Neutrophil (primary cell): ENCODE measurements around the gene POU6F2.

Experiments
- H3K27ac ChIP-seq: fragments of 200-600 bp; sonication (generic); 2 replicates; pipeline ENCODE4 v1.5.1; 2016; ENCODE audit warnings: mild to moderate bottlenecking, moderate library complexity
- H3K27me3 ChIP-seq: fragments of 200-600 bp; sonication (generic); 2 replicates; pipeline ENCODE4 v1.6.0; 2016; ENCODE audit warnings: mild to moderate bottlenecking
- H3K36me3 ChIP-seq: fragments of 200-600 bp; sonication (generic); 2 replicates; pipeline ENCODE4 v1.5.1; 2017
- H3K4me1 ChIP-seq, 2 experiments: fragments of 200-600 bp in 1 of 2; sonication (generic) in 1 of 2; 1 replicate in 1 of 2; 2 replicates in 1 of 2; pipeline versions ENCODE4 v1.5.1 to v1.6.1; 2013 to 2016; ENCODE audit warnings: low read depth in 1 of 2, low read length in 1 of 2, mild to moderate bottlenecking in 1 of 2, moderate library complexity in 1 of 2; ENCODE audit not compliant: control insufficient read depth in 1 of 2, insufficient read depth in 1 of 2
- H3K4me3 ChIP-seq, 2 experiments: fragments of 200-600 bp in 1 of 2; sonication (generic) in 1 of 2; 1 replicate in 1 of 2; 2 replicates in 1 of 2; pipeline ENCODE4 v1.5.1; 2013 to 2016; ENCODE audit warnings: low read depth in 1 of 2, low read length in 1 of 2, mild to moderate bottlenecking in 1 of 2, moderate library complexity in 1 of 2
- H3K9me3 ChIP-seq: fragments of 200-600 bp; sonication (generic); 2 replicates; pipeline ENCODE4 v1.5.1; 2016
- TF ChIP-seq, protein P1 (sequence below): fragments of 200-600 bp; sonication (generic); IDR thresholded peaks from 2 replicates; pipeline ENCODE4 v1.5.1; 2016; ENCODE audit warnings: antibody characterized with exemption

POU6F2 gene

DNA sequence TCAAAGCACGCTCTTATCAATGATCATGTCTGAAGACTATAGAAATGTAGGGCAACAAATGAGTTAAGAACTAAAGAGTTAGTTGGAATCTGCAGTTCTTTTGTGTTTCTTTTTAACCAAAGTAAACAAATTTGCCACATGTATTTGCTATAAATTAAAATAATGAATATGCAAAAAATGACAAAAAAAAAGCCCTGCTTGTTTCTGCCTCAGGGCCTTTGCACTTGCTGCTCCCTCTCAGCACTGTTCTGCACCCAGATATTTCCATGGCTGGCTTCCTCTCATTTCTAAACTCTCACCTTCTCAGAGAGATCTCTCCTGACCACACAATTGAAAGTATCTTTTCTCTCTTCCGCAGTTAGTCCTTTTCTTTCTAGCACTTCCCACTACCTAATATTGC lies 406.7 kb downstream of the POU6F2 start:
- TF ChIP-seq, protein P1, sequence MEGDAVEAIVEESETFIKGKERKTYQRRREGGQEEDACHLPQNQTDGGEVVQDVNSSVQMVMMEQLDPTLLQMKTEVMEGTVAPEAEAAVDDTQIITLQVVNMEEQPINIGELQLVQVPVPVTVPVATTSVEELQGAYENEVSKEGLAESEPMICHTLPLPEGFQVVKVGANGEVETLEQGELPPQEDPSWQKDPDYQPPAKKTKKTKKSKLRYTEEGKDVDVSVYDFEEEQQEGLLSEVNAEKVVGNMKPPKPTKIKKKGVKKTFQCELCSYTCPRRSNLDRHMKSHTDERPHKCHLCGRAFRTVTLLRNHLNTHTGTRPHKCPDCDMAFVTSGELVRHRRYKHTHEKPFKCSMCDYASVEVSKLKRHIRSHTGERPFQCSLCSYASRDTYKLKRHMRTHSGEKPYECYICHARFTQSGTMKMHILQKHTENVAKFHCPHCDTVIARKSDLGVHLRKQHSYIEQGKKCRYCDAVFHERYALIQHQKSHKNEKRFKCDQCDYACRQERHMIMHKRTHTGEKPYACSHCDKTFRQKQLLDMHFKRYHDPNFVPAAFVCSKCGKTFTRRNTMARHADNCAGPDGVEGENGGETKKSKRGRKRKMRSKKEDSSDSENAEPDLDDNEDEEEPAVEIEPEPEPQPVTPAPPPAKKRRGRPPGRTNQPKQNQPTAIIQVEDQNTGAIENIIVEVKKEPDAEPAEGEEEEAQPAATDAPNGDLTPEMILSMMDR, result no peak
- H3K4me3 ChIP-seq, result no peak overlapping the region
- H3K27me3 ChIP-seq, result no peaks in the 10 kb centered on the region
- no peaks in the 10 kb centered on the region for H3K36me3 ChIP-seq
- no peak overlapping the region for H3K27ac ChIP-seq
- H3K9me3 ChIP-seq, result no peaks in the 10 kb centered on the region
- H3K4me1 ChIP-seq, result no peaks in the 10 kb centered on the region

DNA sequence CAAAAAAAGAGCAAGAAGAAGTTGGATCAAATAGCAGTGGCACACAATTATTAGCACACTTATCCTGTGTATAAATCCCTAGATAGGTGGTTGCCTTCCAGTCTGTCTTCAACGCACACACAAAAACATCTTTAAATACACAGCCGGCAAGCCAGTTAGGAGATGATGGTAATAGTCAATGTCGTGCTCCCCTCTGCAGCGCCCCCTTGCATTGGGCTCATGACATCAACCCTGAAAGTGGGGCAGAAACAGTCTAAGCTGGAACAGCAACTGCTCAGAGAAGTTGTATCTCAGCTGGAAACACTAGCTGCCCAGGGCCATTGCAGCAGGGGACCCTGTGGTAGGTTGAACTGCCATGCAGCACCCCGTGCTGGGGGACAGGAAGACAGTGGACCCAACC lies 409.0 kb downstream of the POU6F2 start:
- Histone ChIP-seq H3K4me3 (no peak overlapping the region), H3K36me3 (no peaks in the 10 kb centered on the region), H3K4me1 (no peaks in the 10 kb centered on the region), H3K27ac (no peak overlapping the region), H3K27me3 (no peaks in the 10 kb centered on the region), H3K9me3 (no peaks in the 10 kb centered on the region)
- TF ChIP-seq, protein P1, result no peak

DNA sequence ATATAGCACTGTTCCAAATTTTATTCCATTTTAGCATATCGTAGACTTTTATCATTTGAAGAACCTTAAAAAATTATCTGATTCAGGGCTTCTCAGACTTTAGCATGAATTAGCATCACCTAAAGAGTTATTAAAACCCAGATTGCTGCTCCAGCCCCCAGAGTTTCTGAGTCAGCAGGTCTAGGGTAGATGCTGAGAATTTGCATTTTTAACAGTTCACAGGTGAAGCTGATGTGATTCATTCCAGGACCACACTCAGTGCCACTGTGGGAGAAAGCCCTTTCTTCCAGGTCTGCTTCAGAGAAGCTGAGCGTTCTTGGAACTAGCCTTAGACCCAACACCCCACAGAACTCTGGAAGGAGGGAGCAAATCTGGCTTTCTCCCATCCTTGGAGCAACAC lies 414.4 kb downstream of the POU6F2 start:
- Histone ChIP-seq H3K4me3 (no peak overlapping the region), H3K36me3 (no peaks in the 10 kb centered on the region), H3K9me3 (no peaks in the 10 kb centered on the region), H3K4me1 (no peaks in the 10 kb centered on the region), H3K27me3 (peaks cover 3% of the 10 kb centered on the region), H3K27ac (no peak overlapping the region)
- TF ChIP-seq, protein P1, result no peak

DNA sequence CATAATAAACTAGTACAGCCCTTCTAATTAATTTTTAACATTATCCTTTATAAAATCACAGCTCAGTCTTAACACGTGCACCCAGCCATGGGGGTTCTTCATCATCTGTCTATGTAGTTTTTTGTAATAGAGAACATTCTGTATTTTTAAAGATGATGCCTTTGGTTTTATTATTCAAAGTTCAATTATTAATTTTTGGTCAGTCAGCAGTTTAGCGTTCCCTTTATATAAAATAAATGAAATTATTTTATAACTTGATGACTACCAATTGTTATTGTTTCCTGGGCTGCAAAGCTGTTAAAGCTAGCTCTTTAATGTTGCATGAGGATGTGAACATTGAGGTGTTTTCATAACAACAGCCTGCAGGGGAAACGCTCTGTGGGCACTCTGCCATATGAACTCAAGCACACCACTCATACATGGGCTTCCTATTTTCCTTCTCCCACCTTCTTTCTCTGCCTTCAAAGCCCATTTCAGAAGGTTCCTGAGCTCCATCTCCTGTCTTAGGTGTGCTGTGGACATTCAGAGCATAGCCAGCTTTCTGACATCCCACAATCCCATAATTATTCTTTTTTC lies 416.5 kb downstream of the POU6F2 start:
- no peaks in the 10 kb centered on the region for H3K4me1 ChIP-seq
- TF ChIP-seq, protein P1, result no peak
- no peak overlapping the region for H3K27ac ChIP-seq
- no peaks in the 10 kb centered on the region for H3K36me3 ChIP-seq
- H3K9me3 ChIP-seq, result no peaks in the 10 kb centered on the region
- no peak overlapping the region for H3K4me3 ChIP-seq
- peaks cover 3% of the 10 kb centered on the region for H3K27me3 ChIP-seq

DNA sequence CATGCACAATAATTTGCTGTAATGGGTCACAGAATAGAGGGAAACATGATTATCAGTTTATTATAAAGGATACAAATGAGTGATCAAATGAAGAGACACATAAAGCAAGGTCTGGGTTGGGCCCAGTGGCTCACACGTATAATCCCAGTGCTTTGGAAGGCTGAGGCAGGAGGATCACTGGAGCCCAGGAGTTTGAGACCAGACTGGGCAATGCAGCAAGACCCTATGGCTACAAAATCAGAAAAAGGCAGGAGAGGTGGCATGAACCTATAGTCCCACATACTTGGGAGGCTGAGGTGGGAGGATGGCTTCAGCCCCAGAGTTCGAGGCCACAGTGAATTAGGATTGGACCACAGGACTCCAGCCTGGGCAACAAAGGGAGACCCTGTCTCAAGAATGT lies 421.7 kb downstream of the POU6F2 start:
- peaks cover 3% of the 10 kb centered on the region for H3K27me3 ChIP-seq
- no peak overlapping the region for H3K4me3 ChIP-seq
- no peak overlapping the region for H3K27ac ChIP-seq
- H3K36me3 ChIP-seq, result no peaks in the 10 kb centered on the region
- H3K9me3 ChIP-seq, result no peaks in the 10 kb centered on the region
- TF ChIP-seq, protein P1, result no peak
- no peaks in the 10 kb centered on the region for H3K4me1 ChIP-seq

DNA sequence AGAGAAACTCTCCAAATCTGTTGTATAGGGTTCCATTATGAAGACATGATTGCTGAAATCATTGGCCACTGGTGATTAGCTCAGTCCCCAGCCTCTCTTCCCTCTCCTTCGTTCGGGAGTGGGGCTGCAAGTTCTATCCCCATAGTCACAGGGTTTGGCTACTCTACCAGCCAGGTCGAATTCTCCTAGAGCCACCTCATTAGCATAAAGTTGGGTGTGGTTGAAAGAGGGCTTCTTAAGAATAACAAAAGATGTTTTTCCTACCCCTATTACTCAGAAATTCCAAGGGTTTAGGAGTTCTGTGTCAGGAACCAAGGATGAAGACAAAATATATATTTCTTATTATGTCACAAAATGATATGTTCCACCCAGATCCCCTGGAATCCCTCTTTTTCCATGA lies 422.3 kb downstream of the POU6F2 start:
- H3K9me3 ChIP-seq, result no peaks in the 10 kb centered on the region
- TF ChIP-seq, protein P1, result no peak
- H3K4me1 ChIP-seq, result no peaks in the 10 kb centered on the region
- peaks cover 3% of the 10 kb centered on the region for H3K27me3 ChIP-seq
- no peak overlapping the region for H3K27ac ChIP-seq
- no peaks in the 10 kb centered on the region for H3K36me3 ChIP-seq
- H3K4me3 ChIP-seq, result no peak overlapping the region
